ENCODE data around the gene INSR. TPM values are rescaled to one million over a fixed set of nuclear protein-coding genes. Genes with fewer than 3 reads are reported as not detected.

Gene INSR
- total and polyA plus RNA-seq, 7 donors = 3.0 to 83.1 (median 67.1) TPM

GRCh38 chr19:7288977-7289376 is 5.2 kb downstream of the INSR start:
- DNase-seq = no peak
- no peak overlapping the region for H3K4me3 ChIP-seq
- no peaks in the 10 kb centered on the region for H3K9me3 ChIP-seq
- TF ChIP-seq POLR2AphosphoS5 (IDR thresholded peaks at IDR 0.05) = peak in 1 of 4 donors; percentile 6
- no peak for TF ChIP-seq EP300 (IDR thresholded peaks at IDR 0.05)
- peaks cover 0 to 41% (median 36%) of the 10 kb centered on the region in 4 donors for H3K4me1 ChIP-seq
- no peaks in the 10 kb centered on the region for H3K36me3 ChIP-seq
- no peaks in the 10 kb centered on the region for H3K27me3 ChIP-seq
- WGBS, 2 donors = 73 to 74% methylated on average over 6 of the region's 6 CpGs
- intact Hi-C loops (cut with DNase I) = loop anchor here (5.0 kb wide), 1 partner anchor 37 kb away; no protein-coding TSS in a partner anchor
- peak overlapping the region; percentile 5 to 94 (median 46) for H3K27ac ChIP-seq

- no peak for TF ChIP-seq EP300 (IDR thresholded peaks at IDR 0.05)
- intact Hi-C loops (cut with DNase I) = loop anchor here (5.0 kb wide), 1 partner anchor 36 kb away; no protein-coding TSS in a partner anchor
- no peaks in the 10 kb centered on the region for H3K27me3 ChIP-seq
Measured at GRCh38 chr19:7288131-7288530, 6.1 kb downstream of the INSR start.

DNA sequence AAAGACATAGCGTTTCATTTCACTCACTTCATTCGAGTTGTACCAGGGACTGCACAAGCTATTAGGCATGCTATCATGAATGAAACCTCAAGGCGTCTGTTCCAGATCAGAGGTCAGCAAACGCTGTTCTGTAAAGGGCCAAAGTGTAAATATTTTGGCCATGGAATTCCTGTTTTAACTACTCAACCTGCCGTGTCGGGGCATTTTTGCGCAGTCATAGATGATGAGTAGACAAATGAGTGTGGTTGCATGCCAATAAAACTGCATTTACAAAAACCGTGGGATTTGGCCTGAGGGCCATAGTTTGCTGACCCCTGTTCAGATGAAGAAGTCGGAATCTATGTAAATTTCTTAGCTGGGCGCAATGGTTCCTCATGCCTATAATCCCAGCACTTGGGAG is 6.5 kb downstream of the INSR start:
- H3K9me3 ChIP-seq = no peaks in the 10 kb centered on the region
- no peak overlapping the region for H3K4me3 ChIP-seq
- no peaks in the 10 kb centered on the region for H3K27me3 ChIP-seq
- no peak for DNase-seq
- TF ChIP-seq POLR2AphosphoS5 (IDR thresholded peaks at IDR 0.05) = no peak
- TF ChIP-seq EP300 (IDR thresholded peaks at IDR 0.05) = no peak
- no peak for TF ChIP-seq POLR2A (IDR thresholded peaks at IDR 0.05)
- TF ChIP-seq, protein P1, sequence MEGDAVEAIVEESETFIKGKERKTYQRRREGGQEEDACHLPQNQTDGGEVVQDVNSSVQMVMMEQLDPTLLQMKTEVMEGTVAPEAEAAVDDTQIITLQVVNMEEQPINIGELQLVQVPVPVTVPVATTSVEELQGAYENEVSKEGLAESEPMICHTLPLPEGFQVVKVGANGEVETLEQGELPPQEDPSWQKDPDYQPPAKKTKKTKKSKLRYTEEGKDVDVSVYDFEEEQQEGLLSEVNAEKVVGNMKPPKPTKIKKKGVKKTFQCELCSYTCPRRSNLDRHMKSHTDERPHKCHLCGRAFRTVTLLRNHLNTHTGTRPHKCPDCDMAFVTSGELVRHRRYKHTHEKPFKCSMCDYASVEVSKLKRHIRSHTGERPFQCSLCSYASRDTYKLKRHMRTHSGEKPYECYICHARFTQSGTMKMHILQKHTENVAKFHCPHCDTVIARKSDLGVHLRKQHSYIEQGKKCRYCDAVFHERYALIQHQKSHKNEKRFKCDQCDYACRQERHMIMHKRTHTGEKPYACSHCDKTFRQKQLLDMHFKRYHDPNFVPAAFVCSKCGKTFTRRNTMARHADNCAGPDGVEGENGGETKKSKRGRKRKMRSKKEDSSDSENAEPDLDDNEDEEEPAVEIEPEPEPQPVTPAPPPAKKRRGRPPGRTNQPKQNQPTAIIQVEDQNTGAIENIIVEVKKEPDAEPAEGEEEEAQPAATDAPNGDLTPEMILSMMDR (IDR thresholded peaks at IDR 0.05) = no peak
- no peaks in the 10 kb centered on the region for H3K36me3 ChIP-seq
- peak overlapping the region; percentile 5 to 94 (median 44) for H3K27ac ChIP-seq
- intact Hi-C loops (cut with DNase I) = loop anchor here (5.0 kb wide), 1 partner anchor 35 kb away; no protein-coding TSS in a partner anchor
- peaks cover 0 to 34% (median 32%) of the 10 kb centered on the region in 4 donors for H3K4me1 ChIP-seq
- WGBS, 2 donors = 68 to 74% methylated on average over 10 of the region's 10 CpGs

More at GRCh38 chr19:7288131-7288530, 6.1 kb downstream of the INSR start:
- DNase-seq = no peak
- H3K27ac ChIP-seq = peak overlapping the region; percentile 5 to 94 (median 44)
- no peaks in the 10 kb centered on the region for H3K9me3 ChIP-seq
- 91 to 100% methylated on average over 1 of the region's 1 CpG for WGBS, 2 donors
- no peak overlapping the region for H3K4me3 ChIP-seq
- H3K36me3 ChIP-seq = no peaks in the 10 kb centered on the region
- H3K4me1 ChIP-seq = peaks cover 0 to 38% (median 35%) of the 10 kb centered on the region in 4 donors

- no peak overlapping the region for H3K27ac ChIP-seq
- peaks cover 0 to 6% (median 3%) of the 10 kb centered on the region in 4 donors for H3K36me3 ChIP-seq
- intact Hi-C loops (cut with DNase I) = no loop called here
- whole genome bisulfite sequencing, 2 donors = 88% methylated on average over 10 of the region's 10 CpGs
- DNase-seq = no peak
- no peak overlapping the region for H3K4me3 ChIP-seq
- peaks cover 0 to 6% (median 0%) of the 10 kb centered on the region in 4 donors for H3K4me1 ChIP-seq
- TF ChIP-seq EP300 (IDR thresholded peaks at IDR 0.05) = no peak
- TF ChIP-seq POLR2A (IDR thresholded peaks at IDR 0.05) = no peak
- no peak for TF ChIP-seq POLR2AphosphoS5 (IDR thresholded peaks at IDR 0.05)
- TF ChIP-seq, protein P1 (IDR thresholded peaks at IDR 0.05) = no peak
- H3K27me3 ChIP-seq = no peaks in the 10 kb centered on the region
- H3K9me3 ChIP-seq = no peaks in the 10 kb centered on the region
Measured at GRCh38 chr19:7280940-7281666, 13.1 kb downstream of the INSR start.

GRCh38 chr19:7272856-7273578 is 21.2 kb downstream of the INSR start:
- 58 to 85% methylated on average over 5 of the region's 5 CpGs for WGBS, 2 donors
- no peak for DNase-seq
- Histone ChIP-seq H3K27me3 (no peaks in the 10 kb centered on the region), H3K9me3 (no peaks in the 10 kb centered on the region), H3K4me3 (no peak overlapping the region), H3K4me1 (peaks cover 0 to 13% (median 0%) of the 10 kb centered on the region in 4 donors), H3K27ac (no peak overlapping the region), H3K36me3 (peaks cover 0 to 10% (median under 1%) of the 10 kb centered on the region in 4 donors)
- no peak for TF ChIP-seq POLR2AphosphoS5 (IDR thresholded peaks at IDR 0.05)
- TF ChIP-seq, protein P1 (IDR thresholded peaks at IDR 0.05) = no peak
- no peak for TF ChIP-seq EP300 (IDR thresholded peaks at IDR 0.05)
- no peak for TF ChIP-seq POLR2A (IDR thresholded peaks at IDR 0.05)
- intact Hi-C loops (cut with DNase I) = no loop called here
